ENCODE data around the gene L3MBTL4.

- TF ChIP-seq CTCF (IDR thresholded peaks at IDR 0.05) (no peak), POLR2A (IDR thresholded peaks at IDR 0.05) (no peak)
Observed at GRCh38 chr18:6199777-6200176, 214.9 kb downstream of the L3MBTL4 start.

Measured in heart left ventricle (tissue), 13 donors.